GM19372 (cell line): ENCODE data around the gene CNPY2.

Experiments used
- ATAC-seq: cut with Tn5 transposase; IDR thresholded peaks from one replicate; pipeline ENCODE4 v1.9.1; 2021; ENCODE audit warnings: mild to moderate bottlenecking, low read depth, moderate library complexity; ENCODE audit not compliant: unreplicated experiment

Gene CNPY2

GRCh38 chr12:56261503-56262232 is 54.1 kb downstream of the CNPY2 start:
- ATAC-seq: no peak

- no peak for ATAC-seq
Observed at GRCh38 chr12:56260921-56261320, 54.9 kb downstream of the CNPY2 start.

GRCh38 chr12:56260380-56260779 is 55.4 kb downstream of the CNPY2 start:
- no peak for ATAC-seq
